HL-60 (cell line): ENCODE measurements around the gene MVB12A.

Experiments
- DNase-seq, 2 experiments: peaks; one replicate each; pipeline ENCODE4 v3.0.0-alpha.2; 2010 to 2020; ENCODE audit warnings: low read depth in 1 of 2, low spot score in 1 of 2
- H3K27ac ChIP-seq: fragments of 250-450 bp; sonication (Bioruptor Pico); replicated peaks from 2 replicates; pipeline ENCODE4 v1.5.1; 2020; ENCODE audit warnings: mild to moderate bottlenecking, moderate library complexity
- H3K27me3 ChIP-seq: fragments of 250-450 bp; sonication (Bioruptor Pico); 2 replicates; pipeline ENCODE4 v1.5.1; 2021; ENCODE audit warnings: mild to moderate bottlenecking, moderate library complexity; ENCODE audit not compliant: insufficient read depth, poor library complexity, severe bottlenecking
- H3K4me3 ChIP-seq: replicated peaks from 2 replicates; pipeline ENCODE4 v1.5.1; 2011; ENCODE audit warnings: mild to moderate bottlenecking, control low read depth, low read length; ENCODE audit not compliant: insufficient read depth
- CTCF ChIP-seq: IDR thresholded peaks from one replicate; pipeline ENCODE4 v1.5.1; 2011; ENCODE audit warnings: low read length, control low read depth, inconsistent platforms; ENCODE audit not compliant: insufficient read depth
- GABPA ChIP-seq: IDR thresholded peaks from 2 replicates; pipeline ENCODE4 v1.6.1; 2012; ENCODE audit warnings: low read depth
- POLR2AphosphoS5 ChIP-seq: IDR thresholded peaks from 2 replicates; pipeline ENCODE4 v1.6.1; 2012; ENCODE audit warnings: low read depth
- REST ChIP-seq: IDR thresholded peaks from 2 replicates; pipeline ENCODE4 v1.6.1; 2012; ENCODE audit warnings: low read depth; ENCODE audit not compliant: insufficient replicate concordance
- SPI1 ChIP-seq: IDR thresholded peaks from 2 replicates; pipeline ENCODE4 v1.6.1; 2012; ENCODE audit warnings: low read depth, mild to moderate bottlenecking, borderline replicate concordance

Gene MVB12A

DNA sequence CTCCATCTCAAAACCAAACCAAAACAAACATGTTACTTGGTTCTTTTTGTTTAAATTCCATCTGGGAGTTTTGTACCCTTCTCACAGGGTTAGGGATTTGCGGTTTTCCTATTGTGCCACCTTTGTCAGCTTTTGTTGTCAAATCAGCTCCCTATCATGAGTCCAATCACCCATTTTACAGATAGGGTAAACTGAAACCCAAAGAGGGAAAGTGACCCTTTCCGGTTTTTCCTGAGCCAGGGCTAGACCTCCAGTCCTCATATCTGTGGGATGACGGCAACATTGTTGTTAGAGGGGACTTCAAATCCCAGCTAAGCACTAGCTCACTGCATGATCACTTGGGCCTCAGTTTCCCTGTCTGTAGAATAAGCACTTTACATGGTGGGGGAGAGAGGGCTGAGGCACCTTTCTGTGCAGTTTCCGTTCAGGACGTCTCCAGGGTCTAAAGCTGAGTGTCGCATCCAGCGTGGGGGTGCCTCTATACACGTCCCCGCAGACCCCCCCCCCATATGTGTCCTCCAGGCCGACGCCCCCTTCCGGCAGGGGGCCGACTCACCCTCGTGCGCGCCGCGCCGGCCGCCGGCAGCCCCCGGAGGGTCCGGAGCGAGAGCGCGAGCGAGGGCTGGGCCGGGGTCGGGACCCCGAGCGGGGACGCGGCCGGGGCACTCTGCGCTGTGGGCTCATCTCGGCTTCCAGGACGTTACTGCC, 29.7 kb upstream of the MVB12A start:
- TF ChIP-seq GABPA (no peak), REST (no peak), POLR2AphosphoS5 (no peak), SPI1 (no peak), CTCF (no peak)
- peak overlapping the region; percentile 48 for H3K4me3 ChIP-seq
- DNase-seq, result no peak
- H3K27ac ChIP-seq, result no peak overlapping the region
- H3K27me3 ChIP-seq, result peaks cover 3% of the 10 kb centered on the region

- peak; percentile 74 to 89 for DNase-seq
- TF ChIP-seq POLR2AphosphoS5, result no peak
- peak; percentile 44 for TF ChIP-seq CTCF
- peaks cover 3% of the 10 kb centered on the region for H3K27me3 ChIP-seq
- H3K27ac ChIP-seq, result no peak overlapping the region
- peak overlapping the region; percentile 48 for H3K4me3 ChIP-seq
These were observed 29.0 kb upstream of the MVB12A start for GRCh38 chr19:17390665-17391370.

GRCh38 chr19:17391371-17392151, 28.3 kb upstream of the MVB12A start:
- Histone ChIP-seq H3K27me3 (peaks cover 3% of the 10 kb centered on the region), H3K27ac (peak overlapping the region; percentile 60), H3K4me3 (peak overlapping the region; percentile 30)
- TF ChIP-seq SPI1 (peak; percentile 90), GABPA (no peak)
- DNase-seq, result peak; percentile 47 to 93

DNA sequence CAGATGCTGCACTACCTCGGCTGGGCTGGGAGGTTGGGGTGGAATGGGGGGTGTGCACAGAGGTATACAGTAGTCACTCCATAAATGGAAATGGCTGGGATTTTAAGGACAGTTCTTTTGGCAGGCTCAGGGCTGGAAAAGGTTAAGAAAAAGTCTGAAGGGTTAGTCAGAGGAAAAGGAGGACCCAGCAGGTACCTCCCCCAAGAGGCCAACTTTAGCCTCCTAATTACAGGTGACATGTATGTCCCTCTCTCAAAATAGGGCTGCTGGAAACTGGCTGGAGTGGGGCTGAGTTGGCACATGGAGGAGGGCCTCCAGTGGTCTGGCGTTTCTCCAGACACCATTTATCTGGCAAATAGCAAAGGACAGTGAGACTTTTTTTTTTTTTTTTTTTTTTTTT, 26.8 kb upstream of the MVB12A start:
- DNase-seq, result no peak

More for the DNA sequence above, 26.8 kb upstream of the MVB12A start:
- TF ChIP-seq GABPA (no peak), CTCF (no peak), REST (no peak), SPI1 (no peak), POLR2AphosphoS5 (no peak)
- H3K4me3 ChIP-seq, result no peak overlapping the region
- H3K27ac ChIP-seq, result no peak overlapping the region
- H3K27me3 ChIP-seq, result peaks cover 3% of the 10 kb centered on the region
